Left lobe of liver (tissue), 2 donors: ENCODE data around the gene C15orf62. TPM values are rescaled to one million over a fixed set of nuclear protein-coding genes. Genes with fewer than 3 reads are reported as not detected.
A peak's percentile ranks its signal among the peaks of the same experiment; 100 is the strongest.

Experiments used
- ATAC-seq: fragments of 200-7000 bp; cut with Tn5 transposase; one replicate; pipeline ENCODE4 v1.9.1; 2020; ENCODE audit warnings: mild to moderate bottlenecking, moderate library complexity
- DNase-seq: peaks from one replicate; pipeline ENCODE4 v3.0.0-alpha.2; 2020; ENCODE audit warnings: low spot score
- total RNA-seq: library from RNA; stranded (reverse); gene quantifications from one replicate; pipeline ENCODE4 v1.2.1, GENCODE V29; 2021
- donor health status: DM: no; HTN: no; CAD: no; lungs with moderate emphysema.
- donor health status: DM: no; HTN: yes; CAD: no.

C15orf62 gene
- total RNA-seq, 1 donor from 2014 or later, result 1.0 TPM

DNA sequence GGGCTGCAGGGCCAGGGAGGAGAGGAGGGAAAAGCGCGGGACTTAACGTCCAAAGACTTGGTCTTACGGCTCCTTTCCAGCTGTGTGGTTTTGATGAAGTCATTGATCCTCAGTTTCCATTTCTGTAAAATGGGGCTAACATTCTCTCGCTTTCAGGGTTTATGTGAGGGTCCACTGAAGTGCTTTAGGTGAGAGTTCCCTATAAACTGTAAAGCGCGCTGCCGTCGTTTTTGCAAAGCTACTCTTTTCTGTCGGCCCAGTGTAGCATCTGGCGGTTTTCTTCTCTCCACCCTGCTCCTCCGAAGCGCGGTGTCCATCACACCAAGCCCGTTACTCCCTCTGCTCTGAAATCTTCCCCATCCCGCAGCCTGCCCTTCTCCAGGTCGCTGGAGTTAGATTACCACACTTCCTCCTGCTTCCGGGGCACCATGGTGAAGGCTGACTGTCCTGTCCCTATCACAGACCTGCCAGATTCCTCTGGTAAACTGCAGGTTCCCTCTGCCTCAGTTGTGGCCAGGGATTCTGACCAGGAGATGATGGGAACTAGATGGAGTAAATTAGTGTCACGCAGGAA lies 38.2 kb downstream of the C15orf62 start:
- peak; percentile 5 for ATAC-seq

GRCh38 chr15:40808861-40809450 lies 39.2 kb downstream of the C15orf62 start:
- DNase-seq (no peak), ATAC-seq (peak; percentile 8)

More for the DNA sequence above, 38.2 kb downstream of the C15orf62 start:
- DNase-seq, result no peak

DNA sequence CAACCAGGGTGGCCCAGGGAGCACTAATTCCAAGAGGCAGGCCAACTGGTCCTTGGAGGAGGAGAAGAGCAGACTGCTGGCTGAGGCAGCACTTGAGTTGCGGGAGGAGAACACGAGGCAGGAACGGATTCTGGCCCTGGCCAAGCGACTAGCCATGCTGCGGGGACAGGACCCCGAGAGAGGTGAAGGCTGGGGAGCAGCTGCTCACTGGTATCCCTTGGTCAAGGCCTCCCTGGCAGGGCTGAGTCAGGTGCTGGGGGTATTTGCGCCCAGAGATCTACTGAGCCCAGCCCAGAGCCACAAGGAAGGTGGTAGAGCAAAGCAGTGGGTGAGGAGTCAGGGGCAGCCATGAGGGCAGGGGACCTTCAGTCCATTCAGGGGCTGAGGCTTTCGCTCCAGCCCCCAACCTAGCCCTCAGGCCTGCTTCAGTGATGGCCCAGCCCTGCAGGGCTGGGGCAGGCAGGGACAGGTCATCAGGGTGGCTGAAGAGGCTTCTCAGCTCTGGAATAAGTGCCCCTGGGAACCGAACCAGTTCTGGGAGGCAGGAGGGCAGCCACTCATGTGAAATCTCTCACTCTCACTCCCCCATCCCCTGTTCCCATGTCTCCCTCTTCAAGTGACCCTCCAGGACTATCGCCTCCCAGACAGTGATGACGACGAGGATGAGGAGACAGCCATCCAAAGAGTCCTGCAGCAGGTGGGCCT lies 43.1 kb downstream of the C15orf62 start:
- no peak for ATAC-seq
- DNase-seq, result no peak

GRCh38 chr15:40815042-40815698 lies 45.4 kb downstream of the C15orf62 start:
- DNase-seq (no peak), ATAC-seq (peak; percentile 67)

DNA sequence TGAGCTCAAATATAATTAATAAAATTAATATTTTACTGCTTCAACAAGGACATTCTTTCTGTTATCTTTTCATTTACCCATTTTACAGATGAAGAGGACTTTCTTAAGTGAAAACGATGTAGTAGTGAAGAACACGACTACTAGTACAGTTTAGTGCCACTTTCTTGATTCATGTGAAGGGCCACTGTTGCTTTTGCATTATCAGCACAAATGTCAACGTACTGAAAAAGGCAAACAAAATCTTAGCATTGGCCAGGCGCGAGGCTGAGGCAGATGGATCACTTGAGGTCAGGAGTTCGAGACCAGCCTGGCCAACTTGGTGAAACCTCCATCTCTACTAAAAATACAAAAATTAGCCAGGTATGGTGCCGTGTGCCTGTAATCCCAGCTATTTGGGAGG lies 49.3 kb downstream of the C15orf62 start:
- ATAC-seq, result no peak
- DNase-seq, result no peak

DNA sequence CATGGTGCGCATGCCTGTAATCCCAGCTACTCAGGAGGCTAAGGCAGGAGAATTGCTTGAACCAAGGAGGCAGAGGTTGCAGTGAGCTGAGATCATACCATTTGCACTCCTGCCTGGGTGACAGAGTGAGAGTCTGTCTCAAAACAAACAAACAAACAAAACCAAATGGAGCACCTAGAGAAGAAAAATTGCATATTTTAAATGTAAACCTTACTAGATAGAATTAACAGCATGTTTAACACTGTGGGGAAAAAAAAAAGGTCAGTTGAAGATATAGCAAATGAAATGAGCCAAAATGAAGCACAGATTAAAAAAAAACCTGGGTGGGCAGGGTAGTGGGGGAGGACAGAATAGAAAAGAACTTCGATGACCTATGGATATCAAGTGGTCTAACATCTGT lies 51.4 kb downstream of the C15orf62 start:
- no peak for ATAC-seq

More for the DNA sequence above, 51.4 kb downstream of the C15orf62 start:
- no peak for DNase-seq

Other genes starting within 250 kb of the C15orf62 start
- gene CCDC32, start 204.9 kb upstream of the C15orf62 start, total RNA-seq, result 6.5 TPM
- gene RPUSD2, start 200.7 kb upstream of the C15orf62 start, total RNA-seq, result 7.4 TPM
- 1.7 TPM for gene KNL1, start 175.7 kb upstream of the C15orf62 start, total RNA-seq
- 0.38 TPM for gene RAD51, start 74.8 kb upstream of the C15orf62 start, total RNA-seq
- 47.3 TPM for gene RMDN3, start 14.7 kb upstream of the C15orf62 start, total RNA-seq
- 106 TPM for gene GCHFR, start 5.9 kb upstream of the C15orf62 start, total RNA-seq
- 19.9 TPM for gene ZFYVE19, start 37.1 kb downstream of the C15orf62 start, total RNA-seq
- 31.3 TPM for gene DNAJC17, start 37.5 kb downstream of the C15orf62 start, total RNA-seq
- not detected for gene PPP1R14D, start 58.7 kb downstream of the C15orf62 start, total RNA-seq
- gene SPINT1, start 74.1 kb downstream of the C15orf62 start, total RNA-seq, result 1.6 TPM
- not detected for gene RHOV, start 104.3 kb downstream of the C15orf62 start, total RNA-seq
- 10.3 TPM for gene VPS18, start 124.5 kb downstream of the C15orf62 start, total RNA-seq
- 3.7 TPM for gene DLL4, start 159.4 kb downstream of the C15orf62 start, total RNA-seq
- 1.1 TPM for gene CHAC1, start 183.5 kb downstream of the C15orf62 start, total RNA-seq